ENCODE results near the gene AGO1. TPM values are rescaled to one million over a fixed set of nuclear protein-coding genes. Genes with fewer than 3 reads are reported as not detected.
"Not testable (repeated sequence)": the region's sequence is repeated elsewhere in the genome, so short reads cannot be mapped to it uniquely, and the experiment has no call there.

Gene AGO1
- total and polyA plus RNA-seq, 2 of the 13 experiments (the other 11 are each of a cell fraction or from before 2014, with no cell fraction given): 9.2 to 18.6 TPM

DNA sequence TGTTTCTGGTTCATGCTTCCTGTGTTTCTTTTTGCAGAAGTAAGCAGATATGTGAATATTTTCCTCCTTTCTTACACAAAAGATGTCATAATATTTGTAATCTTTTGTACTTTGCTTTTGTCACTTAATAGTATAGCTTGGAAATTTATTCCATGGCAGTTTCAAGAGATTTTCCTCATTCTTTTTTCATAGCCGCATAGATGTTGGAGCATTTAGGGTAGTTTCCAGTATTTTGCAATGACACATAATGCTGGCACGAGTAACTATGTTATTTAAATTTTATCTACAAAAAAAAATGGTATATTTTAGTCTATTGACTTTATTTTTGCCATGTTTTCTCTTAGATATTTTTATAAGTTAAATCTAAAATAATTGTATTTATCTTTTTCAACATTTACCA lies 88.6 kb downstream of the AGO1 start:
- Histone ChIP-seq H3K27ac (ENCODE audit: extremely low read length, insufficient read depth, low read length) (no peak overlapping the region), H3K4me1 (ENCODE audit: insufficient read depth, low read length) (no peaks in the 10 kb centered on the region), H3K9ac (ENCODE audit: insufficient read depth, low read depth, low read length) (no peak overlapping the region), H3K27me3 (ENCODE audit: control insufficient read depth in 1 of 2, insufficient read depth in 2 of 2, low read length in 2 of 2) (no peaks in the 10 kb centered on the region), H4K20me1 (ENCODE audit: insufficient read depth, low read length) (no peaks in the 10 kb centered on the region; the same call in 1 of the 2 replicates), H2AFZ (ENCODE audit: low read length) (no peak overlapping the region), H3K36me3 (replicated peaks in 1 of 2; ENCODE audit: control insufficient read depth in 1 of 2, insufficient read depth in 2 of 2, low read length in 2 of 2) (peaks cover 2 to 44% of the 10 kb centered on the region in 2 experiments; a peak in 4 of 5 replicates), H3K4me2 (ENCODE audit: low read depth, low read length) (no peak overlapping the region), H3K4me3 (replicated peaks in 1 of 3; ENCODE audit: insufficient read depth in 1 of 3, low read depth in 2 of 3, low read length in 3 of 3) (no peak overlapping the region), H3K79me2 (ENCODE audit: insufficient read depth, low read length) (no peaks in the 10 kb centered on the region), H3K9me3 (ENCODE audit: low read length) (no peaks in the 10 kb centered on the region)
- CTCF ChIA-PET (ENCODE audit: low intra/inter-chr PET ratio, low total read pairs): no interaction called here
- 97% methylated on average over 2 of the region's 2 CpGs for WGBS (ENCODE audit: low lambda C conversion rate)
- POLR2A ChIA-PET: no interaction called here
- DNase-seq (ENCODE audit: low spot score): no peak
- in situ Hi-C loops (cut with HindIII; ENCODE audit: extremely low pct_ligation_motif_present, low pct_unique_long_range_greater_than_20kb): no loop called here
- no peak for FAIRE-seq
- TF ChIP-seq ZNF460 (CRISPR knock-in tag; IDR thresholded peaks at IDR 0.05; ENCODE audit: borderline replicate concordance) (no peak), ZBTB8A (CRISPR knock-in tag; IDR thresholded peaks at IDR 0.05; ENCODE audit: borderline replicate concordance, low read depth) (no peak), TAF1 (CRISPR knock-in tag; IDR thresholded peaks at IDR 0.05) (no peak), ZKSCAN1 (IDR thresholded peaks at IDR 0.05; ENCODE audit: low read length) (no peak), FOXK1 (CRISPR knock-in tag; IDR thresholded peaks at IDR 0.05; ENCODE audit: borderline replicate concordance, low read depth) (no peak), ZSCAN25 (CRISPR knock-in tag; IDR thresholded peaks at IDR 0.05) (no peak), ZNF33A (CRISPR knock-in tag; IDR thresholded peaks at IDR 0.05; ENCODE audit: borderline replicate concordance) (no peak)
- no TSS peak for BruUV-seq (replicated peaks)
- intact Hi-C loops (cut with micrococcal nuclease; ENCODE audit: unreplicated experiment): no loop called here
- no peak for ATAC-seq

DNA sequence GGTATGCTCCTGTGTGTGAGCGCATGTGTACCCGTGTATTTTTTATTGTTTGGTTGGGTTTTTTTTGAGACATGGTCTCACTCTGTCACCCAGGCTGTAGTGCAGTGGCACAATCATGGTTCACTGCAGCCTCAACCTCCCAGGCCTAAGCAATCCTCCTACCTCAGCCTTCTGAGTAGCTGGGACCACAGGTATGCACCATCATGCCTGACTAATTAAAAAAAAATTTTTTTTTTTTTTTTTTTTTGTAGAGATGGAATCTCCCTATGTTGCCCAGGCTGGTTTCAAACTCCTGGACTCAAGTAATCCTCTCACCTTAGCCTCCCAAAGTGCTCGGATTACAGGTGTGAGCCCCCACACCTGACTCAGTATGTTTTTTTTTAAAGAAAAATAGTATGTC lies 89.6 kb downstream of the AGO1 start:
- H3K27ac ChIP-seq (ENCODE audit: extremely low read length, insufficient read depth, low read length); in situ Hi-C loops (cut with HindIII; ENCODE audit: extremely low pct_ligation_motif_present, low pct_unique_long_range_greater_than_20kb); ATAC-seq; FAIRE-seq; DNase-seq (ENCODE audit: low spot score); H3K27me3 ChIP-seq (ENCODE audit: control insufficient read depth in 1 of 2, insufficient read depth in 2 of 2, low read length in 2 of 2); CTCF ChIA-PET (ENCODE audit: low intra/inter-chr PET ratio, low total read pairs); H2AFZ ChIP-seq (ENCODE audit: low read length); intact Hi-C loops (cut with micrococcal nuclease; ENCODE audit: unreplicated experiment); H4K20me1 ChIP-seq (ENCODE audit: insufficient read depth, low read length); POLR2A ChIA-PET; H3K79me2 ChIP-seq (ENCODE audit: insufficient read depth, low read length); H3K4me1 ChIP-seq (ENCODE audit: insufficient read depth, low read length); BruUV-seq (replicated peaks); H3K4me2 ChIP-seq (ENCODE audit: low read depth, low read length); H3K4me3 ChIP-seq (replicated peaks in 1 of 3; ENCODE audit: insufficient read depth in 1 of 3, low read depth in 2 of 3, low read length in 3 of 3); H3K9me3 ChIP-seq (ENCODE audit: low read length); H3K9ac ChIP-seq (ENCODE audit: insufficient read depth, low read depth, low read length): not testable (repeated sequence)
- WGBS (ENCODE audit: low lambda C conversion rate): 99% methylated on average over 3 of the region's 3 CpGs
- H3K36me3 ChIP-seq (replicated peaks in 1 of 2; ENCODE audit: control insufficient read depth in 1 of 2, insufficient read depth in 2 of 2, low read length in 2 of 2): peaks cover 2 to 48% of the 10 kb centered on the region in 2 experiments; a peak in 4 of 5 replicates
